Measurements from ENCODE around the gene JCHAIN. TPM values are rescaled to one million over a fixed set of nuclear protein-coding genes. Genes with fewer than 3 reads are reported as not detected.
"Not testable (repeated sequence)": the region's sequence is repeated elsewhere in the genome, so short reads cannot be mapped to it uniquely, and the experiment has no call there.

The JCHAIN gene
- total and polyA plus RNA-seq, 2 donors (not counting 1 experiment from before 2014, with no cell fraction given), result 11.3 to 28.7 TPM

DNA sequence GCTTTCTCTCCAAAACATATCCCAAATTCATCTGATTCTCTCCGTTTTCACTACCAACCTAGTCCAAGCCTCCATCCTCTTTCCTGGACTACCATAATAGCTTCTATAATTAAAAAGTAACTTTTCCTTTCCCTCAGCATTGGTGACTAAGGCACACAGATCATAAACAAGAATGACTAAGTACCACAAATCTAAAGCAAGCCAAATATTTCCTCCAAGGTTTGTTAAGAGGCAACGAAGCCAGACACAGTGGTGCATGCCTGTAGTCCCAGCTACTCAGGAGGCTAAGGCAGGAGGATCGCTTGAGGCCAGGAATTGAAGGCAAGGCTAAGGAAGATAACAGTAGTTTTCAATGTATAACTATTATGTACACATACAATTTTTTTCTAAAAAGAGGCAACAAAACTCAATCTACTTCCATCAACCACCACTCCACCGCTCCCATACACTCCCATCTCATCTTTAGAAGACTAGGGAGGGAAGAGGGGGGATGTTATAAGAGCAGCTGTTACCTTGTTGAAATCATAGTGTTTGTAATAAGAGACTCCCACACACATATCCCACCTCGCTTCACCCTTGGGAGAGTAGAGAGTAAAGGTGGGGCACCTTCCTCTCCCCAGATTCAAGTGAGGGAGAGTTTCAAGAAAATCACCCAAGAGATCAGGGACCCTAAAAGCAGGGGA, 4.2 kb upstream of the JCHAIN start:
- H3K4me2 ChIP-seq (ENCODE audit: extremely low read depth, insufficient read depth, low read length), result no peak overlapping the region
- H3K27me3 ChIP-seq (ENCODE audit: control insufficient read depth, insufficient read depth, low read length), result no peaks in the 10 kb centered on the region
- TF ChIP-seq, protein P1, sequence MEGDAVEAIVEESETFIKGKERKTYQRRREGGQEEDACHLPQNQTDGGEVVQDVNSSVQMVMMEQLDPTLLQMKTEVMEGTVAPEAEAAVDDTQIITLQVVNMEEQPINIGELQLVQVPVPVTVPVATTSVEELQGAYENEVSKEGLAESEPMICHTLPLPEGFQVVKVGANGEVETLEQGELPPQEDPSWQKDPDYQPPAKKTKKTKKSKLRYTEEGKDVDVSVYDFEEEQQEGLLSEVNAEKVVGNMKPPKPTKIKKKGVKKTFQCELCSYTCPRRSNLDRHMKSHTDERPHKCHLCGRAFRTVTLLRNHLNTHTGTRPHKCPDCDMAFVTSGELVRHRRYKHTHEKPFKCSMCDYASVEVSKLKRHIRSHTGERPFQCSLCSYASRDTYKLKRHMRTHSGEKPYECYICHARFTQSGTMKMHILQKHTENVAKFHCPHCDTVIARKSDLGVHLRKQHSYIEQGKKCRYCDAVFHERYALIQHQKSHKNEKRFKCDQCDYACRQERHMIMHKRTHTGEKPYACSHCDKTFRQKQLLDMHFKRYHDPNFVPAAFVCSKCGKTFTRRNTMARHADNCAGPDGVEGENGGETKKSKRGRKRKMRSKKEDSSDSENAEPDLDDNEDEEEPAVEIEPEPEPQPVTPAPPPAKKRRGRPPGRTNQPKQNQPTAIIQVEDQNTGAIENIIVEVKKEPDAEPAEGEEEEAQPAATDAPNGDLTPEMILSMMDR (conservative IDR thresholded peaks at IDR 0.05 in 1 of 2, IDR thresholded peaks at IDR 0.05 in 1 of 2; ENCODE audit: low read depth in 1 of 2, low read length in 2 of 2), result no peak
- no peak for TF ChIP-seq EZH2 (IDR thresholded peaks at IDR 0.05; ENCODE audit: low read length, missing control alignments)
- no peaks in the 10 kb centered on the region for H3K9me3 ChIP-seq (ENCODE audit: control insufficient read depth, insufficient read depth, low read depth, low read length)
- no peak overlapping the region for H2AFZ ChIP-seq (ENCODE audit: low read length)
- no peaks in the 10 kb centered on the region for H4K20me1 ChIP-seq (ENCODE audit: control insufficient read depth, extremely low read depth, insufficient read depth, low read length)
- no peak overlapping the region for H3K9ac ChIP-seq (ENCODE audit: insufficient read depth, low read length)
- H3K36me3 ChIP-seq (ENCODE audit: control insufficient read depth, insufficient read depth, low read length), result no peaks in the 10 kb centered on the region
- no peak overlapping the region for H3K4me3 ChIP-seq (replicated peaks in 1 of 4; ENCODE audit: control extremely low read depth in 1 of 4, insufficient read depth in 1 of 4, low read depth in 3 of 4, low read length in 4 of 4)
- H3K4me1 ChIP-seq (ENCODE audit: control insufficient read depth, extremely low read depth, insufficient read depth, low read length), result peaks cover 3% of the 10 kb centered on the region
- no peak overlapping the region for H3K27ac ChIP-seq (ENCODE audit: insufficient read depth, low read length)
- no peaks in the 10 kb centered on the region for H3K79me2 ChIP-seq (ENCODE audit: control insufficient read depth, insufficient read depth, low read length)
- DNase-seq (ENCODE audit: low read depth in 2 of 2), result peak; percentile 16 to 64

DNA sequence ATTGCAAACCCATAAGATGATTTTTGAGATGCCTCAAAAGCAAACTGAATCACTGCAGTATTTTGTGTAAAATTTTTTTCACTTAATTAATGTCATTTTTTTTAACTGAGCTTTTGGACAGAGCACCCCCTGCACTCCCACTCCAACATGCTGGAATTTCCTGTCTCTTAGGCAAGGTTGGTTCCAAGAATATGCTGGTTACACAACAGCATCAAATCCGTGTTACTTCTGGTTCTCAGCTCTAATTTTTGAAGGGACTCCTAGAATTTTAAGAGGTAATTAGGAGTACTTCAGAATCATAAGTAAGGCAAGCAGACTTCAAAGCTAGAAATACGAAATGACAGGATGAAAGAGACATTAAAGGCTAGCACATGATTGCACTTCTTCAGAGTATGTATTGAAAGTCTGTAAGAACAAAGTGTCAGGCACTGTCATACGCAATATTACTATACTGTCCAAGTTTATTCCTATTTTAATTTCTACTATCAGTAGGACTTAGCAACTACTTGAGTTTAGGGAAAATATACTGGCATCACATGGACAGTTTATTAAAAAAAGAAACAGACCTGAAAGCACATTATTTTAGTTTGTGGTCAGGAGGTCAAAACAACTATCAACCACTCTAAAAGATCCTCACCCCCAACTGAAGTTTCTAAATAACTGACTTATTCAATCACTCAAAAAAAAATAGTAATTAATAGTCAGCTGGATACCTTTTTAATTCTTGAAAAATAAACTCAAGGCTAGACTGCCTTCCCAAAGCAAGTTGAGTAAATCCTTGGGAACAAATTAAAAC, 1.6 kb upstream of the JCHAIN start:
- no peaks in the 10 kb centered on the region for H4K20me1 ChIP-seq (ENCODE audit: control insufficient read depth, extremely low read depth, insufficient read depth, low read length)
- no peak overlapping the region for H3K27ac ChIP-seq (ENCODE audit: insufficient read depth, low read length)
- DNase-seq (ENCODE audit: low read depth in 2 of 2), result peak; percentile 17 to 62
- H3K79me2 ChIP-seq (ENCODE audit: control insufficient read depth, insufficient read depth, low read length), result no peaks in the 10 kb centered on the region
- peaks cover 3% of the 10 kb centered on the region for H3K4me1 ChIP-seq (ENCODE audit: control insufficient read depth, extremely low read depth, insufficient read depth, low read length)
- H3K4me2 ChIP-seq (ENCODE audit: extremely low read depth, insufficient read depth, low read length), result peak overlapping the region; percentile 34
- H3K36me3 ChIP-seq (ENCODE audit: control insufficient read depth, insufficient read depth, low read length), result no peaks in the 10 kb centered on the region
- H3K4me3 ChIP-seq (replicated peaks in 1 of 4; ENCODE audit: control extremely low read depth in 1 of 4, insufficient read depth in 1 of 4, low read depth in 3 of 4, low read length in 4 of 4), result no peak overlapping the region
- H3K9me3 ChIP-seq (ENCODE audit: control insufficient read depth, insufficient read depth, low read depth, low read length), result no peaks in the 10 kb centered on the region
- TF ChIP-seq, protein P1 (conservative IDR thresholded peaks at IDR 0.05 in 1 of 2, IDR thresholded peaks at IDR 0.05 in 1 of 2; ENCODE audit: low read depth in 1 of 2, low read length in 2 of 2), result no peak
- no peak for TF ChIP-seq EZH2 (IDR thresholded peaks at IDR 0.05; ENCODE audit: low read length, missing control alignments)
- no peak overlapping the region for H3K9ac ChIP-seq (ENCODE audit: insufficient read depth, low read length)
- no peaks in the 10 kb centered on the region for H3K27me3 ChIP-seq (ENCODE audit: control insufficient read depth, insufficient read depth, low read length)
- H2AFZ ChIP-seq (ENCODE audit: low read length), result peak overlapping the region; percentile 6

DNA sequence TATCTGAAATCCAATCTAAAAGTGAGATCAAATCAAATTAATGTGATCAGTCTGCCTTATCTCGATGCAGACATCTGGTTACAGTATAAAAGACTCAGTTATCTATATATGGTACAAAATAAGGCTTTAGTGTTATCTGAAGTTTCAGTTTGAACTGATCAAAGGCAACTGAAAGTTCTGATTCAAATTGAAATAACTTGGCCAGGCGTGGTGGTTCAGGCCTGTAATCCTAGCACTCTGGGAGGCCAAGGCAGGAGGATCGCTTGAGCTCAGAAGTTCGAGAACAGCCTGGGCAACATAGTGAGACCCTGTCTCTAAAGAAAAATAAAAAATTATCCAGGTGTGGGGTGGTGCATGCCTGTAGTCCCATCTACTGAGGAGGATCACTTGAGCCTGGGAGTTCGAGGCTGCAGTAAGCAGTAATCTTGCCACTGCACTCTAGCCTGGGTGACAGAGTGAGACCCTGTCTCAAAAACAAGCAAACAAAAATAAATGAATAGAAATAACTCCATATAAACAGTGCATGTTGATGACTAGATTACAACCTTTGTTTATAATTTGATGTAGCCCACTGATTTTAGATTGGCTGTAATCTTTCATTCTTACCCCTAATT, 4.9 kb downstream of the JCHAIN start:
- H3K9ac ChIP-seq (ENCODE audit: insufficient read depth, low read length); H3K79me2 ChIP-seq (ENCODE audit: control insufficient read depth, insufficient read depth, low read length); H2AFZ ChIP-seq (ENCODE audit: low read length); DNase-seq (ENCODE audit: low read depth in 2 of 2); H4K20me1 ChIP-seq (ENCODE audit: control insufficient read depth, extremely low read depth, insufficient read depth, low read length); H3K27ac ChIP-seq (ENCODE audit: insufficient read depth, low read length); H3K36me3 ChIP-seq (ENCODE audit: control insufficient read depth, insufficient read depth, low read length); H3K4me2 ChIP-seq (ENCODE audit: extremely low read depth, insufficient read depth, low read length); H3K9me3 ChIP-seq (ENCODE audit: control insufficient read depth, insufficient read depth, low read depth, low read length); H3K4me3 ChIP-seq (replicated peaks in 1 of 4; ENCODE audit: control extremely low read depth in 1 of 4, insufficient read depth in 1 of 4, low read depth in 3 of 4, low read length in 4 of 4); H3K27me3 ChIP-seq (ENCODE audit: control insufficient read depth, insufficient read depth, low read length); H3K4me1 ChIP-seq (ENCODE audit: control insufficient read depth, extremely low read depth, insufficient read depth, low read length): not testable (repeated sequence)

Data from fibroblast of lung (primary cell).